HG03575 (cell line): ENCODE data around the gene GTF2IRD1.
"Not testable (repeated sequence)": the region's sequence is repeated elsewhere in the genome, so short reads cannot be mapped to it uniquely, and the experiment has no call there.

Experiments
- ATAC-seq: cut with Tn5 transposase; IDR thresholded peaks from one replicate; pipeline ENCODE4 v1.9.1; 2021; ENCODE audit not compliant: unreplicated experiment, insufficient number of reproducible peaks, low FRiP score; ENCODE audit errors: extremely low read depth

GTF2IRD1 gene

GRCh38 chr7:74615933-74616780 lies 162.5 kb downstream of the GTF2IRD1 start:
- no peak for ATAC-seq

GRCh38 chr7:74617180-74617744 lies 163.6 kb downstream of the GTF2IRD1 start:
- ATAC-seq, result no peak

- no peak for ATAC-seq
Measured at GRCh38 chr7:74619235-74619860, 165.6 kb downstream of the GTF2IRD1 start.

GRCh38 chr7:74622228-74622749 lies 168.6 kb downstream of the GTF2IRD1 start:
- no peak for ATAC-seq

GRCh38 chr7:74623135-74623534 lies 169.4 kb downstream of the GTF2IRD1 start:
- no peak for ATAC-seq

- no peak for ATAC-seq
Measured at GRCh38 chr7:74625446-74625845, 171.7 kb downstream of the GTF2IRD1 start.

GRCh38 chr7:74627661-74628411 lies 174.1 kb downstream of the GTF2IRD1 start:
- no peak for ATAC-seq

- ATAC-seq, result no peak
Measured at GRCh38 chr7:74632505-74632904, 178.8 kb downstream of the GTF2IRD1 start.

- ATAC-seq, result no peak
Measured at GRCh38 chr7:74633451-74633921, 179.8 kb downstream of the GTF2IRD1 start.

GRCh38 chr7:74637745-74638144 lies 184.0 kb downstream of the GTF2IRD1 start:
- ATAC-seq, result no peak

GRCh38 chr7:74650055-74650454 lies 196.3 kb downstream of the GTF2IRD1 start:
- not testable (repeated sequence) for ATAC-seq

- ATAC-seq, result not testable (repeated sequence)
Measured at GRCh38 chr7:74650493-74651132, 196.9 kb downstream of the GTF2IRD1 start.

- ATAC-seq, result not testable (repeated sequence)
Measured at GRCh38 chr7:74651133-74651504, 197.4 kb downstream of the GTF2IRD1 start.
